K562 (cell line): Measurements from ENCODE around the gene MEA1. TPM values are rescaled to one million over a fixed set of nuclear protein-coding genes. Genes with fewer than 3 reads are reported as not detected.

ENCODE experiments used
- ATAC-seq: fragments of 200-7000 bp; cut with Tn5 transposase; 3 replicates; pipeline ENCODE4 v1.9.1; 2020; ENCODE audit warnings: moderate library complexity
- BruUV-seq: library from RNA; stranded (reverse); fragments of 400-500 nt; replicated peaks from 2 replicates; lab custom pipeline; 2021; lab: Mats Ljungman, UMichigan
- CTCF ChIA-PET: fragments of 300-600 bp; formaldehyde crosslinking; extraction: SDS; loops from one replicate; lab custom pipeline; 2021; ENCODE audit warnings: low intra/inter-chr PET ratio; lab: Yijun Ruan, JAX
- POLR2A ChIA-PET: fragments of 300-600, 350-650 bp; sonication (Branson Sonifier 250); formaldehyde crosslinking; extraction: SDS; loops from one replicate; lab custom pipeline; 2021; ENCODE audit warnings: antibody characterized with exemption, inconsistent platforms; lab: Yijun Ruan, JAX
- DNase-seq, 4 experiments: peaks; one replicate each; pipeline versions ENCODE4 v3.0.0 to v3.0.0-alpha.2; 2011 to 2018; ENCODE audit warnings: low spot score in 3 of 4, mixed read lengths in 3 of 4; ENCODE audit errors: extremely low read depth in 1 of 4
- FAIRE-seq: peaks from 2 replicates; lab custom pipeline; 2011; peaks lifted over from hg19 to GRCh38; lab: Jason Lieb, UNC
- H2AFZ ChIP-seq: 2 replicates; pipeline ENCODE4 v1.6.0; 2011; ENCODE audit warnings: low read depth, low read length, control low read depth, inconsistent platforms
- H3K27ac ChIP-seq: fragments of 200-600 bp; 3 replicates; pipeline ENCODE4 v1.8.0; 2011; ENCODE audit warnings: low read depth, mild to moderate bottlenecking, control low read depth, inconsistent platforms, low read length, moderate library complexity, mixed read lengths; ENCODE audit errors: extremely low read depth
- H3K27me3 ChIP-seq, 2 experiments: fragments of 300-600 bp in 1 of 2; 2 replicates in 1 of 2; 3 replicates in 1 of 2; pipeline versions ENCODE4 v1.6.0 to v1.8.0; 2011; ENCODE audit warnings: inconsistent platforms in 2 of 2, low read length in 2 of 2, mild to moderate bottlenecking in 1 of 2, mixed read lengths in 1 of 2, moderate library complexity in 1 of 2; ENCODE audit not compliant: control insufficient read depth in 2 of 2, insufficient read depth in 2 of 2
- H3K36me3 ChIP-seq: fragments of 300-600 bp; 3 replicates; pipeline ENCODE4 v1.8.0; 2011; ENCODE audit warnings: mild to moderate bottlenecking, low read length, inconsistent platforms; ENCODE audit not compliant: control insufficient read depth, insufficient read depth
- H3K4me1 ChIP-seq, 2 experiments: fragments of 200-600 bp in 1 of 2; replicated peaks in 1 of 2; 2 replicates in 1 of 2; 3 replicates in 1 of 2; pipeline versions ENCODE4 v1.5.1 to v1.8.0; 2011; ENCODE audit warnings: inconsistent platforms in 2 of 2, low read length in 2 of 2, mild to moderate bottlenecking in 1 of 2, mixed read lengths in 1 of 2, moderate library complexity in 1 of 2; ENCODE audit not compliant: control insufficient read depth in 2 of 2, insufficient read depth in 2 of 2
- H3K4me2 ChIP-seq: 2 replicates; pipeline ENCODE4 v1.6.1; 2011; ENCODE audit warnings: low read length, control low read depth, inconsistent platforms, mixed read lengths; ENCODE audit not compliant: insufficient read depth
- H3K4me3 ChIP-seq: fragments of 200-600 bp; sonication (generic), shearing (Covaris generic); 2 replicates; pipeline ENCODE4 v1.5.1; 2016; ENCODE audit warnings: control low read depth, inconsistent platforms
- H3K79me2 ChIP-seq: fragments of 200-600 bp; 3 replicates; pipeline ENCODE4 v1.8.0; 2011; ENCODE audit warnings: low read length, inconsistent platforms; ENCODE audit not compliant: control insufficient read depth, insufficient read depth
- H3K9ac ChIP-seq, 2 experiments: 2 replicates each; pipeline versions ENCODE4 v1.6.0 to v1.6.1; 2011; ENCODE audit warnings: low read depth in 2 of 2, low read length in 2 of 2, control low read depth in 1 of 2, inconsistent platforms in 1 of 2, mild to moderate bottlenecking in 1 of 2, mixed read lengths in 1 of 2; ENCODE audit not compliant: insufficient read depth in 1 of 2
- H3K9me1 ChIP-seq: one replicate; pipeline ENCODE4 v1.6.0; 2011; ENCODE audit warnings: inconsistent platforms, mild to moderate bottlenecking, low read length, moderate library complexity; ENCODE audit not compliant: control insufficient read depth, insufficient read depth
- H3K9me3 ChIP-seq: replicated peaks from 2 replicates; pipeline ENCODE4 v1.5.1; 2011; ENCODE audit warnings: low read depth, low read length, inconsistent platforms; ENCODE audit not compliant: control insufficient read depth, insufficient read depth
- H4K20me1 ChIP-seq: replicated peaks from 2 replicates; pipeline ENCODE4 v1.6.1; 2011; ENCODE audit warnings: low read length, inconsistent platforms, mixed read lengths; ENCODE audit not compliant: control insufficient read depth, insufficient read depth
- BCL6 ChIP-seq: fragments of 250-450 bp; sonication (Bioruptor Pico); IDR thresholded peaks from 2 replicates; pipeline ENCODE4 v1.4.0; 2020
- DNMT1 ChIP-seq: fragments of 450-650 bp; IDR thresholded peaks from 2 replicates; pipeline ENCODE4 v1.6.1; 2016; ENCODE audit warnings: antibody characterized with exemption, mild to moderate bottlenecking
- E2F8 ChIP-seq: fragments of 450-650 bp; IDR thresholded peaks from 2 replicates; pipeline ENCODE4 v1.7.1; 2018; ENCODE audit warnings: mild to moderate bottlenecking, low read depth; ENCODE audit not compliant: partially characterized antibody
- E4F1 ChIP-seq: fragments of 250-450 bp; sonication (Bioruptor Pico); IDR thresholded peaks from 2 replicates; pipeline ENCODE4 v1.5.0; 2021; ENCODE audit warnings: mild to moderate bottlenecking, borderline replicate concordance
- EHMT2 ChIP-seq: fragments of 450-650 bp; IDR thresholded peaks from 2 replicates; pipeline ENCODE4 v1.6.1; 2018; ENCODE audit warnings: antibody characterized with exemption
- ETV5 ChIP-seq: sonication (generic); formaldehyde crosslinking; IDR thresholded peaks from 2 replicates; pipeline ENCODE4 v1.4.0; 2020; ENCODE audit warnings: low read depth, mild to moderate bottlenecking, missing genetic modification reagents
- FOXK2 ChIP-seq, 2 experiments: fragments of 450-650 bp; IDR thresholded peaks in 1 of 2; conservative IDR thresholded peaks in 1 of 2; 2 replicates each; pipeline ENCODE4 v1.6.1; 2016; ENCODE audit warnings: low read depth in 2 of 2, mild to moderate bottlenecking in 1 of 2
- HDGF ChIP-seq: fragments of 450-650 bp; IDR thresholded peaks from 2 replicates; pipeline ENCODE4 v1.6.1; 2016
- HNRNPK ChIP-seq: fragments of 200-400 bp; formaldehyde crosslinking; IDR thresholded peaks from one replicate; pipeline ENCODE4 v1.6.1; 2018; ENCODE audit warnings: mild to moderate bottlenecking, low read depth, low read length; ENCODE audit not compliant: poor library complexity, severe bottlenecking
- MTA1 ChIP-seq: fragments of 450-650 bp; IDR thresholded peaks from 2 replicates; pipeline ENCODE4 v1.6.1; 2017; ENCODE audit warnings: borderline replicate concordance
- NRF1 ChIP-seq, 2 experiments: fragments of 450-650 bp; IDR thresholded peaks in 1 of 2; conservative IDR thresholded peaks in 1 of 2; 2 replicates each; pipeline ENCODE4 v1.6.1; 2014; ENCODE audit warnings: mild to moderate bottlenecking in 2 of 2
- PCBP2 ChIP-seq: fragments of 200-400 bp; formaldehyde crosslinking; IDR thresholded peaks from 2 replicates; pipeline ENCODE4 v1.6.1; 2018; ENCODE audit warnings: low read length, low read depth, mild to moderate bottlenecking, moderate library complexity; ENCODE audit not compliant: poor library complexity, severe bottlenecking
- PHF8 ChIP-seq: fragments of 200-600 bp; sonication (generic); IDR thresholded peaks from 2 replicates; pipeline ENCODE4 v1.6.1; 2012; ENCODE audit warnings: mixed run types, mild to moderate bottlenecking, inconsistent platforms, low read length, moderate library complexity, borderline replicate concordance
- PHTF2 ChIP-seq: fragments of 250-450 bp; sonication (Bioruptor Pico); IDR thresholded peaks from 2 replicates; pipeline ENCODE4 v1.5.0; 2021; ENCODE audit warnings: mild to moderate bottlenecking
- RHOXF2B ChIP-seq: fragments of 250-450 bp; sonication (Bioruptor Pico); conservative IDR thresholded peaks from 2 replicates; pipeline ENCODE4 v1.5.1; 2021
- RNF2 ChIP-seq: sonication (generic); IDR thresholded peaks from 2 replicates; pipeline ENCODE4 v1.6.1; 2016
- SAFB ChIP-seq: fragments of 200-400 bp; formaldehyde crosslinking; IDR thresholded peaks from 2 replicates; pipeline ENCODE4 v1.6.1; 2017; ENCODE audit warnings: low read depth, low read length, borderline replicate concordance
- TARDBP ChIP-seq: fragments of 450-650 bp; IDR thresholded peaks from 2 replicates; pipeline ENCODE4 v1.6.1; 2016
- ZNF175 ChIP-seq: fragments of 200-800 bp; sonication (Bioruptor generic); IDR thresholded peaks from 2 replicates; pipeline ENCODE4 v1.6.1; 2016; ENCODE audit warnings: low read depth, mild to moderate bottlenecking, missing genetic modification characterization, missing compliant biosample characterization
- ZNF431 ChIP-seq: sonication (generic); formaldehyde crosslinking; IDR thresholded peaks from 2 replicates; pipeline ENCODE4 v1.8.0; 2022; ENCODE audit warnings: mild to moderate bottlenecking, missing genetic modification reagents
- ZSCAN29 ChIP-seq: fragments of 450-650 bp; IDR thresholded peaks from 2 replicates; pipeline ENCODE4 v1.6.1; 2017
- WGBS: fragments of 100-300 bp; shearing (Covaris generic); methylation state at CpG from one replicate; pipeline ENCODE4 v1.1.6; 2016; ENCODE audit warnings: low coverage, mixed read lengths; ENCODE audit not compliant: insufficient coverage; ENCODE audit errors: missing lambda C conversion rate; 5-methylcytosine and 5-hydroxymethylcytosine counted together
- in situ Hi-C: fragments of 300-500 bp; cut with MboI; formaldehyde crosslinking; loops from 4 replicates; pipeline ENCODE4 v1.15.0; 2018; ENCODE audit warnings: inconsistent platforms, mixed read lengths
- intact Hi-C: fragments of 100-400 bp; cut with micrococcal nuclease; formaldehyde crosslinking; loops from 2 replicates; pipeline ENCODE4 v1.14.2; 2022
- polyA plus RNA-seq, 8 experiments: library from polyadenylated mRNA; depleted of rRNA in 4 of 8; stranded (reverse) in 5 of 8; unstranded in 3 of 8; fragments of >200 nt; fragmentation: Nextera tagmentation in 2 of 8; fragmentation: Illumina TruSeq in 1 of 8; extraction: Ambion mirVana in 2 of 8; extraction: Trizol in 1 of 8; gene quantifications; 2 replicates each; pipeline versions ENCODE4 v1.2.1 to v1.2.3, GENCODE V29; 2011 to 2014; ENCODE audit warnings: inconsistent platforms in 1 of 8, missing spikeins in 1 of 8
- total RNA-seq, 7 experiments: library from RNA; depleted of rRNA in 6 of 7; stranded (reverse); fragments of >200 nt in 6 of 7; fragmentation: Illumina TruSeq in 2 of 7; extraction: Trizol in 2 of 7; gene quantifications; 2 replicates each; pipeline versions ENCODE4 v1.2.1 to v1.2.3, GENCODE V29; 2011 to 2021; ENCODE audit warnings: low replicate concordance in 1 of 7

The MEA1 gene
- total and polyA plus RNA-seq, 9 of the 15 experiments (the other 6 are each of a cell fraction or from before 2014, with no cell fraction given): 86.8 to 210 (median 152) TPM

- TF ChIP-seq PHF8 (no peak), ZNF431 (CRISPR knock-in tag) (no peak), ZNF175 (CRISPR knock-in tag) (no peak), FOXK2 (conservative IDR thresholded peaks at IDR 0.05 in 1 of 2, IDR thresholded peaks at IDR 0.05 in 1 of 2; ENCODE audit: low read depth in 2 of 2) (no peak), ETV5 (no peak)
These were observed 49.1 kb upstream of the MEA1 start (continued) for GRCh38 chr6:43062818-43063217.

GRCh38 chr6:43061861-43062260, 48.1 kb upstream of the MEA1 start:
- no peak for DNase-seq
- CTCF ChIA-PET: no interaction called here
- FAIRE-seq: no peak
- ATAC-seq: no peak
- intact Hi-C loops: no loop called here
- Histone ChIP-seq H3K4me3 (no peak overlapping the region), H3K79me2 (peaks cover 21% of the 10 kb centered on the region), H3K4me1 (peaks cover 15 to 17% of the 10 kb centered on the region in 2 experiments), H2AFZ (no peak overlapping the region), H3K4me2 (no peak overlapping the region), H3K36me3 (peaks cover 20% of the 10 kb centered on the region), H4K20me1 (no peaks in the 10 kb centered on the region), H3K9me3 (no peaks in the 10 kb centered on the region), H3K27me3 (no peaks in the 10 kb centered on the region), H3K9me1 (no peaks in the 10 kb centered on the region), H3K27ac (no peak overlapping the region), H3K9ac (no peak overlapping the region)
- WGBS: 13% methylated on average over 2 of the region's 2 CpGs
- in situ Hi-C loops: no loop called here
- BruUV-seq: no TSS peak
- POLR2A ChIA-PET: interaction anchor here (1.0 kb wide), 1 partner anchor 11 kb away, joined by 4 read pairs; no protein-coding TSS in a partner anchor
- TF ChIP-seq HNRNPK: no peak
- no peak for TF ChIP-seq RHOXF2B (CRISPR knock-in tag)
- no peak for TF ChIP-seq SAFB
- no peak for TF ChIP-seq ZSCAN29
- no peak for TF ChIP-seq MTA1
- TF ChIP-seq DNMT1: no peak
- no peak for TF ChIP-seq EHMT2
- no peak for TF ChIP-seq E4F1 (CRISPR knock-in tag)
- no peak for TF ChIP-seq E2F8
- TF ChIP-seq BCL6 (CRISPR knock-in tag): no peak
- TF ChIP-seq NRF1 (conservative IDR thresholded peaks at IDR 0.05 in 1 of 2, IDR thresholded peaks at IDR 0.05 in 1 of 2): no peak
- TF ChIP-seq TARDBP: no peak
- no peak for TF ChIP-seq HDGF
- no peak for TF ChIP-seq PHTF2 (CRISPR knock-in tag)
- TF ChIP-seq PCBP2: no peak
- no peak for TF ChIP-seq RNF2
